ENCODE measurements around the gene LRTM2.

The LRTM2 gene

DNA sequence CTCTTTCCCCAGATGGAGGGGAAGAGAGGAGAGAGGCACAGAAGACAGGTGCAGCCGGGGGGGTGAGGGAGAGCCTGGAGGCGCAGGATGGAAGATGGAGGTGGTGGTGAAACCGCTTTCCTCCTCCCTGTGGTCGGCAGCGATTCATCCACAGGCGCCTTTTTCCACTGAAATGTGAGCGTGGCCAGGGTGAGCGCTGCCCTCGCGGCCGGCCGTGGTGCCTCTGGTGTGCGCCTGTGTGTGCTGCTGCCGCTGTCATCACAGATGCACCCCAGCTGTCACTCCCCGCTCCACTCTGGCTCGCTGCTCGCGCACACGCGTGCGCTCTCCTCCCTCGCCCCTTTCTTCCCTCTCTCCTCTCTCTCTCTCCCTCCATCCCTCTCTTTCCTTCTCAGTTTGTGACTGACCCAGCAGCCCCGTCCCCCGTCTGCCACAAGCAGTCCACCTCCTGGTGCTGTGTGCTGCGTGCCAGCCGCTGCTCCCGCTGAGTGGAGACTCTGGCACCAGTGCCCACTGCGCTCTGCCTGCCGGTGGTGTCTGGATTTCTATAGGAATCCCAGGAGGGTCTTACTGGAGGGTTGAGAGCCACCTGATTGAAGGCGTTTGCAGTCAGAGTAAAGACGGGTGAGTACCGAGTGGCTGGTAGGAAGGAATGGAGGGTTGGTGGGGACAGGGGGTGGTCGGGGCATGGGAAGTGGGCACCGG is at the start of gene LRTM2:
LRTM2 (plus strand) TSS at position 375 of the 705 bp plus-strand sequence. CDS start 7,584 bp downstream, outside the sequence.
- DNase-seq: no peak

GRCh38 chr12:1773937-1774655 is 46.3 kb upstream of the LRTM2 start:
- DNase-seq: no peak

DNA sequence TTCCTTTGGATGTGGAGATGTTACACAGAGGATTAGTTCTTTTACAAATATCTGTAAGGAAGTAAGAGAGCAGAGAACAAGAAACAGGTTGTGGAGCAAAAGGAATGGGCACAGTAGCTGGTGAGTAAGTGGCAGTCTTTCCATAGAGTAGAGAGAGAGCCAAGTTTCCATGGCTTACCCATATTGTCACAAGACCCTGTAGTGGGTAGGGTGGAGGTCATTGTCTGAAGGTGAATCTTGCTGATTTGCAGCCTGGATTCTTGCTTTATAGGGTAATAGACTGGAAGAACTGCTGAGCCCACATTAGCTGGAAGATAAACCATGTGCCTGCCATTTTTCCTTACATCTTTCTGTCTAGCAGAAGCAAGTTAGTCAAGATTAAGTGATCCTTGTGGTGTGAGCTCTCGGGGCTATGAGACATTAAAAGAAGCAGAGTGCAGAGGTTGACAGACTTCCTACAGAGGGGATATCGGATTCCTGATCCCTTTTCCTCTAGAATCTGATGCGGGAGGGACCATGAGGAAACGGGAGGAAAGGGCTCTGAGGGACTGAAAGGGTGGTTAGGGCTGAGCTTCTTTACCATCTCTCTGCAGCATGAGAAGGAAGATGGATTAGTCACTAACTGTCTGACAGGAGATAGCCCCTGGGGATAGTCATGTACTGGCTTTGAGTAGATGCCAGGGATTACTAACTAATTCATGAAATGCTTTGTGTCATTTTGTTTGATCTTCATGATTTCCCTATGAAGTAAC is 44.0 kb upstream of the LRTM2 start:
- DNase-seq: no peak

DNA sequence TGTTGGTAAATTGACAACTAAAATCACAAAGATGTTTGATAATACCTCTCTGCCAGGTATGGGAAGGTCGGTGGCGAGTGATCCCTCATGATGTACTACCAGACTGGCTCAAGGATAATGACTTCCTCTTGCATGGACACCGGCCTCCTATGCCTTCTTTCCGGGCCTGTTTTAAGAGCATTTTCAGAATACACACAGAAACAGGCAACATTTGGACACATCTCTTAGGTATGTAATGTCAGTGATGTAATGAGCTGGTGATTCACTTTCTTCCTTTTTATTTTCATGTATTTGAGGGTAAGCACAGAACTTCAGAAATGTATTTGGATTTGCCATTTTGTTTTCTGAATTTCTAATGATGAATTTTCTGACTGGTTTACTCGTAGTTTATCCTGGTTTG is 42.6 kb upstream of the LRTM2 start:
- DNase-seq: no peak

- DNase-seq: no peak
These were observed 41.5 kb upstream of the LRTM2 start for GRCh38 chr12:1778911-1779310.

DNA sequence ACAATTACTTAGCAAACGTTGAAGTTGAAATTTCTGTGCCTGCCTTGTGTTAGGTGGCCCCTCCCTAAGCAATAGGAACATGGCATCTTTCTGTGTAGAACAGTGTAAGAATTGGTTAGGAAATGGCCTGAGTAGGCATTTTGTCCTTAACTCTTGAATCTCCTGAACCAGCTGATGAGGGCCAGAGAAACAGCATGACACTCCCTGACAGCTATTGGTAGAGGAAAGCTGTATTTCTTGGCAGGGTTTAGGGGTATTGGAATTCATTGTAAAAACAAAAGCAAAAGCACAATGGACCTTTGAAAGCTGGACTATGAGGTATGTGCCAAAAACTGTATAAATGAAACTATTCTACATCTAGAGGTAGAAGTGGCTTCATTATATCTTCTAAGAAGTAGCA is 40.6 kb upstream of the LRTM2 start:
- no peak for DNase-seq

DNA sequence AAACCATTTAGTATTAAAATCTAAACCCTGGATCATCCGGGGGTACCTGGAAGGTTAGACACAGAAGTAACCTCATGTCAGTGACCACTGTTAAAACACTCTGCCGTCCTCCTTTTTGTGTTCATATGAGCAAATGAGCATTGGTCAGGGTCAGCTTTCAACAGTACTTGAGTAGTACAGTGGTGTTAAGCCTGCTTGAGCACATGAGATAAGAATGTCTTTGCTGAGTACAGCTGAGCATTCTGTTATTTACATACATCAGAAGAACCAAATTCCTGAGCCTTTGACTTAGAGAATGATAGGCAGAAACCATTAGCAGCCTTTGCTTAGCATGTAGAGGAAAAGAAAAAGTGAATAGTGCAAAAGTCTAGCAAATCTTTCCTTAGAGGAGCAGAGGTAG is 38.6 kb upstream of the LRTM2 start:
- DNase-seq: no peak

DNA sequence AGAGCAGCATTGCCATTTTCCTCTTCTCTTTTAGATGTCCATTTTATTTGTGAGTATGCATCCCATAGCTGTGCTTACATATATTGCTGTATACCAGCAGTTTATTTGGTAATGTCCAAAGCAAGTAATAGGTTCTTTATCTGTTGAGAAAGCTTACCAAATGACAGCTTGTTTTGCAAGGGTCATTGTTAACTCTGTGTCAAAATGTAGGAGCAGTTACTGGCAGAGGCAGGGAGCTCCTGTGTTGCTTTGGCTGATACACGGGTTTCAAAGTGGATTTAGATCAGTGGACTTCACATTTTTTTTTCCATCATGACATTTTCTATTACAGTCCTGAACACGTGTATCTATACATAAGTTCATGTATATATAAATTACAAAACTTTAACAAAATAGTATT is 38.1 kb upstream of the LRTM2 start:
- DNase-seq: no peak

GRCh38 chr12:1787714-1788113 is 32.7 kb upstream of the LRTM2 start:
- DNase-seq: no peak

DNA sequence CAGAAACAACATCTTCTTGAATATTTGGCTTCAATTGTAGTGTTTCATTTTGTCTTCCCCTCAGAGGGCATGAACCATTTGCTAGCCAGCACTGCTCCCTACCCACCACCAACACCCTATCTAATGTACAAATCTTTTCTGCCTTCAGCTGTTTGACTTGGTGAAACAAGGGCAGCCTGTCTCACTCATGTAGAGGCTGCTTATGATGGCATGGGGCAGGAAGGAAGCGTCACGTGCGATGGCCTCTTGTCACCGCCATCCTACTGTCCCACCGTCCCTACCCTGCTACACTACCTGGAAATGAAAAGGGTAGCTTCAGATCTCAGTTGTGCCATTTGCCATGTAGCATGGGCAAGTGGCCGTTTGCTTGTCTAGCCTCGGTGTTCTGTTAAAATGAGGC is 29.9 kb upstream of the LRTM2 start:
- no peak for DNase-seq

DNA sequence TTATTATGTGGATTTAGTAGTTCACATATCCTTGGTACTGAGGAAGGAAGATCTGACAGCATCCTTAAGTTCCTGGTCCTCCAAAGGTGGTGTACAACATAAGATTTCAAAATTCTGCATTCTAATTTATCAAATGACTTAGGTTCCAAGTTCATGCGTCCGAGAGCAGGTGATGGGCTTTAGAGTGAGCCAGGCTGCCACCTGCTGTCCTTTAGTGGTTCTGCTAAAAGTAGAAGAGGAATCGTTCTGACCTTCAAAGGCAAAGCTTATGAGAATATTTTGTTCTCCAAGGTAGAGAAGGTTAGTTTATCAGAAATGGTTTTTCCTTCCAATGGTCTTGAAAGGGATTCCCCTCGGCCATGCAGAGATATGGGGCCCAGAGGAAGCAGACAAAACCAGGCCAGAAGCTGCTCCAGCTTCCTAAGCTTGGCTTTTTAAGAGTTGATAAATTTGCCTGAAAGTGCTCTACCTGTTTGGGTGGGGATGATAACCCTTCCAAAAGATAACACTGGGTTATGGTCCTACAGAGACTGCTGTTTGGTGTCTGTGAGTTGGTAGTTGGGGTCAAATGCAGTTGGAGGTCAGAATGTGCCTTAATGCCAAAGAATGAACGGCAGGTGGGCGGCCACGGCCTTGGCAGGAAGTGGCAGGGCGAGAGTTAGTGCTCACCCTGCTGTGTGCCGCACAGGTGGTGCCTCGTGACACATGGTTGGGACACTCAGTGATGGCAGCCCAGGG is 29.1 kb upstream of the LRTM2 start:
- DNase-seq: peak; percentile 63

DNA sequence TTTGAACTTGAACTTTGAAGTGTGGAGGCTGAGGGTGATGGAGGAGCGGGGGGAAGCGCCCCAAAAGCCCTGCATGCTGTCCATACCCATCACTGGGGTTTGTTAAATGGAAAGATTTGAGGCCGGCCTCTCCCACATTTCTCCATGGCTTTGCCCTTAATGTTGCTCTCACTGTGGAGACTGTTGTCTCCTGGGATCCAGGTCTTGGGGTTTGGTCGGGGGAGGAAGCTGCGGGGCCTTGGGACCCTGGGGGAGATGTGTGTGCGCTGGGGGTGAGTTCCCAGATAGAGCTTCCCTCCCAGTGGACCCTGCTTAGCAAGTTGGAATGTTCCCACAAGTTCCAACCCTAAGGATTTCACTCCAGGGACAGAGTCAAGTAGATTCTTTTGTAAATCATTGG is 28.0 kb upstream of the LRTM2 start:
- no peak for DNase-seq

- no peak for DNase-seq
These were observed 26.7 kb upstream of the LRTM2 start for GRCh38 chr12:1793426-1794210.

- no peak for DNase-seq
These were observed 25.8 kb upstream of the LRTM2 start for GRCh38 chr12:1794440-1795090.

DNA sequence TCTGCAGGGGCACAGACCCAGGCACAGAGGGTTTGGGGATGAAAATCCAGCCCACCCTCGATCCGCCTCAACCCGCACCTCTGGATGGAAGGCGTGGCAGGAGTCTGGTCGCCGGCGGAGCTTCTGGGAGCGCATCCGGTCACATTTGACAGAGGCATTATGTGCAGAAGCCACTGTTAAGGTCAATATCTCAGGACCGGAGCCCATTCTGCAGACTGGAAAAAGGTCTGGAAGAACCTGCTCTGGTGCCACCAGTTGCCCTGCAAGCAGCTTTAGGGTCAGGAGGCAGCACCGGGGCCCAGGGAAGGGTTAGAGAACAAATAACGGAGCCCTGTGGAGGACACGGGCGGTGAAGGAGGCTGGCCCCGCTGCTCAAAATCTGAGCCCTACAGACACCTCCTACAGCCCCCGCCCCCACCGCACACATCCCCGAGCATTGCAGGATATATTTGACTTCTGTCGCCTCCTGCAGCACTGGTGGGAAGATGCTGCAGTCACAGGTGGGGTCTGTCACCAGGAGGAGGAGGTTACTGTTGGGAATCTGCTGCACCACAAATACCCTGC is 25.1 kb upstream of the LRTM2 start:
- DNase-seq: no peak

DNA sequence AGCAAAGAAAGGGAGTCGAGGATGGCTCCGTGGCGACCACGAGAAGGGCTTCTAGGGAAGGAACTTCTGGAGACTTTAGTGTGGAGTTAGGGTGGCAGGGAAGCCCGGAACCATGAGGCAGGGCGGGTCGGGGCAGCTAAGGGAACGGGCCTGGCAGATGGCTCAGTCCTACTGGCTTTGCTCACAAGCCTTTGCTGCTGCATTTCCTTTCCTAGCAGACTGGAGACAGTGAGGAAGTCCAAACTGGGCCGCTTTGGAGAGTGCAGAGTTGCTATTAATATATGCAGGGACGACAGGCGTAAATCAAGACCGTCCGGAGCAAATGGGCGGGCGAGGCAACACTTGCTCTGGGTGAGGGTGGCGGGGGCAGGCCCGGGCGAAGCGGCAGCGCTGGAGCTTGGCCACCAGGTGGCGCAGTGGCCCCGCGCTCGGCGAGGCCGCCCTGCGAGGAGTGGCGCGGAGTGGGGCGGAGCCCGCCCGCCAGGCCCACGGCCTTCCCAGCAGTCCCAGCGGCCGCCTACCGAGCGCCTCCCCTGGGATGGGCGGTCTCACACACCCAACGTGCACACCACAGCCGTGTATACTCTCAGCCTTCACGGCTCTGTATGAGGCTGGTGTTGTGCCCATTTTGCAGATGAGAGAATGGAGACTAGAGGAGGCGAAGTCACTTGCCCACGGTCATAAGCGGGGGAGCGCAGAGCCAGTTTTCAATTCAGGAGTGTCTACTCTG is 24.4 kb upstream of the LRTM2 start:
- peak; percentile 97 for DNase-seq

DNA sequence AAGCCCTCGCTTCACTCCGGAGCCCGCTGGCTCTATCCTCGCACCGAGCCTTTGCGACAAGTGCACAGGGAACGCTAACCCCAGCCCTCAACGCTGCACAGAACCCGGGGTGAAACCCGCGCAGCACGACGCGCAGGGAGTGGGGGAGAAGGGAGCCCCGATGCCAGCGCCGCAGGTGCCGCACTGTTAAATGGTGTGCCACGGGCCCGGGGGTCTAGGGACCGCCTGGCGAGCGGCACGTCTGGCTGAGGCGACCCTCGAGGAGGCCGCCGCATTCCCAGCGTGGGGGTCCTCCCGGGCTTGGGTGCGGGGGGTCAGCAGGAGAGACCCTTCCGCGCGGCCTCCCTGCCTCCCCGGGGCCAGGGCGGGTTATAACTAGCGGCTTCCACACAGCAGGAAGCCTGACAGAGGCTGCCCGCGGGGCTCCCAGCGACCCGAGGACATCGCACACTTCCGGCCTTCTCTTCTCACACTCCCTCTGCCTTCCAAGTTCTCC is 23.8 kb upstream of the LRTM2 start:
- no peak for DNase-seq

- peak; percentile 64 for DNase-seq
These were observed 23.1 kb upstream of the LRTM2 start for GRCh38 chr12:1797011-1797901.

DNA sequence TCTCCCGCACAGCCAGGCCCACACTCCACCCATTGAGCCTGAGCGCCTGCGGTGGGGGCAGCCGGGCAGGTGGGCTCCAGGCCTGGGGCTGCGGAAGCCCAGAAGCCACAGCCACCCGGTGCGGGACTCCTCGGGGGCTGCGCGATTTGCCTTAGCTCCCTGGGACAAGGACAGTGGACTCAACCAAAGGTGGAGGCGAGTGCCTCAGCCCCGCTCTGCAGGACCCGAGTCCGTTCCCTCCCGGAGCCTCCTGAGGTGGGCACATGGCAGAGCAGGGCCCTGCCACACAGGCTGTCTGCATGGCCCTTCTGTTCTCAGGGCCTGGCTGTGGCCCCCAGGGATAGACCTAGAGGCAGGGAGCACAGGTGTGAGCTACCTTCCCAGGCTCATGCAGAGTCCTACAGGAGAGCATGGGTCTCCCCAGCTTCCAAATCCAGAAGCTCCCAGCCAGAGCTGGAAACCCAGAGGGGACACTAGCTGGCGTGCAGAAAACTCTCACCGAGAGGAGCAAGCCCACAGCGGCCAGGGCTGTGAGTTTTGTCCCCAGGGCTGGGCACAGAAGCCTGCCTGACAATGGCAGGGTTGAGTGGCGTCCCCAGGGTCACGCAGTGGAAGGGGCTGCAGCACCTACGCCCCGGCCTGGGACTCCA is 22.2 kb upstream of the LRTM2 start:
- DNase-seq: no peak

Measured in activated T-cell treated with anti-CD3 and anti-CD28 coated beads, Interleukin-2, amount 50 U/mL, for 1 hour (primary cell).